ENCODE results near the gene GCSAML.

GRCh38 chr1:247548769-247549182 is at the start of gene GCSAML:
- TF ChIP-seq CTCF (IDR thresholded peaks at IDR 0.05) (no peak), POLR2A (IDR thresholded peaks at IDR 0.05) (no peak)

Measured in uterus (tissue), 2 donors.